HL-60 (cell line): ENCODE data around the gene NLRP10.

Experiments
- DNase-seq, 2 experiments: peaks; one replicate each; pipeline ENCODE4 v3.0.0-alpha.2; 2010 to 2020; ENCODE audit warnings: low read depth in 1 of 2, low spot score in 1 of 2
- H3K27ac ChIP-seq: fragments of 250-450 bp; sonication (Bioruptor Pico); replicated peaks from 2 replicates; pipeline ENCODE4 v1.5.1; 2020; ENCODE audit warnings: mild to moderate bottlenecking, moderate library complexity
- H3K27me3 ChIP-seq: fragments of 250-450 bp; sonication (Bioruptor Pico); 2 replicates; pipeline ENCODE4 v1.5.1; 2021; ENCODE audit warnings: mild to moderate bottlenecking, moderate library complexity; ENCODE audit not compliant: insufficient read depth, poor library complexity, severe bottlenecking
- H3K4me3 ChIP-seq: replicated peaks from 2 replicates; pipeline ENCODE4 v1.5.1; 2011; ENCODE audit warnings: mild to moderate bottlenecking, control low read depth, low read length; ENCODE audit not compliant: insufficient read depth
- GABPA ChIP-seq: IDR thresholded peaks from 2 replicates; pipeline ENCODE4 v1.6.1; 2012; ENCODE audit warnings: low read depth
- POLR2AphosphoS5 ChIP-seq: IDR thresholded peaks from 2 replicates; pipeline ENCODE4 v1.6.1; 2012; ENCODE audit warnings: low read depth
- SPI1 ChIP-seq: IDR thresholded peaks from 2 replicates; pipeline ENCODE4 v1.6.1; 2012; ENCODE audit warnings: low read depth, mild to moderate bottlenecking, borderline replicate concordance
- TF ChIP-seq, protein P1 (sequence below): IDR thresholded peaks from 2 replicates; pipeline ENCODE4 v1.6.1; 2012; ENCODE audit warnings: low read depth; ENCODE audit not compliant: insufficient replicate concordance
- TF ChIP-seq, protein P2 (sequence below): IDR thresholded peaks from one replicate; pipeline ENCODE4 v1.5.1; 2011; ENCODE audit warnings: low read length, control low read depth, inconsistent platforms; ENCODE audit not compliant: insufficient read depth

NLRP10 gene

DNA sequence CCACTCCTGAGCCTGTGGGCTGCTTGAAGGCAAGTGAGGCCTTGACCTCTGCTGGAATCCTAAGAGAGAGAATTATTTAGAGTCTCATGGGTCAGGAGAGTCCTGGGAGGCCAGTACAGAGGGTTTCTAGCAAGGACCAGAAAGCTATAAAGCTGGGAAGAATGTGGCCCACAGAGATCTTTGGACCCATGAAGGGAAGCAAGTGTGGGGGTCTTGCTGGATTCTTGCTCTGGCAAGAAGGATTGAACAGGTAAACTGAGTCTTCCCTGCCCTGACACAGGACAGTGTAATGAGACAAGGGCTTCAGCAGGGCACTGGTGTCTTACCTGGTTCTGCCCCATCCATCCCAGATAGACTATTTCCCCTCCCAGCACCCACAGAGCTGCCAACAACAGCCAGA is 40.3 kb upstream of the NLRP10 start:
- H3K4me3 ChIP-seq = no peak overlapping the region
- no peak for DNase-seq

DNA sequence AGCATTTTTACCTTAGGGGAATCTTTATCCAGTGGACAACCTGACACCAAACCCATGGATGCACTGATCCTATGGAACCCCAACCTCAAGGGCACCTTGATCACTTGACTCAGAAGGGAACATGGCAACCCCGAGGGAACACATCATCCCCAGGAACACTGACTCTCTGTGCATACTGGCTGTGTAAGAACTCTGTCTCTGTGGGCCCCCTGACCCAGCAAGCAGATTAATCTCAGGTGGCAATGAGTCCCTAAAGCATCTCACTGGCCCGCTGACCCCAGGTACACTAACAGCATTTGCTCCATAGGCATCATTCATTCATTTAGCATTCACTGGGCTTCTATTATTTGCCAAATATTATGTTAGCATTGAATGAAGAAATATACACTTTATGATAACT is 38.8 kb upstream of the NLRP10 start:
- DNase-seq = no peak
- H3K27ac ChIP-seq = no peak overlapping the region

More for the DNA sequence above, 40.3 kb upstream of the NLRP10 start:
- H3K27me3 ChIP-seq = no peaks in the 10 kb centered on the region
- TF ChIP-seq POLR2AphosphoS5 (no peak), GABPA (no peak), SPI1 (no peak)
- TF ChIP-seq, protein P1, sequence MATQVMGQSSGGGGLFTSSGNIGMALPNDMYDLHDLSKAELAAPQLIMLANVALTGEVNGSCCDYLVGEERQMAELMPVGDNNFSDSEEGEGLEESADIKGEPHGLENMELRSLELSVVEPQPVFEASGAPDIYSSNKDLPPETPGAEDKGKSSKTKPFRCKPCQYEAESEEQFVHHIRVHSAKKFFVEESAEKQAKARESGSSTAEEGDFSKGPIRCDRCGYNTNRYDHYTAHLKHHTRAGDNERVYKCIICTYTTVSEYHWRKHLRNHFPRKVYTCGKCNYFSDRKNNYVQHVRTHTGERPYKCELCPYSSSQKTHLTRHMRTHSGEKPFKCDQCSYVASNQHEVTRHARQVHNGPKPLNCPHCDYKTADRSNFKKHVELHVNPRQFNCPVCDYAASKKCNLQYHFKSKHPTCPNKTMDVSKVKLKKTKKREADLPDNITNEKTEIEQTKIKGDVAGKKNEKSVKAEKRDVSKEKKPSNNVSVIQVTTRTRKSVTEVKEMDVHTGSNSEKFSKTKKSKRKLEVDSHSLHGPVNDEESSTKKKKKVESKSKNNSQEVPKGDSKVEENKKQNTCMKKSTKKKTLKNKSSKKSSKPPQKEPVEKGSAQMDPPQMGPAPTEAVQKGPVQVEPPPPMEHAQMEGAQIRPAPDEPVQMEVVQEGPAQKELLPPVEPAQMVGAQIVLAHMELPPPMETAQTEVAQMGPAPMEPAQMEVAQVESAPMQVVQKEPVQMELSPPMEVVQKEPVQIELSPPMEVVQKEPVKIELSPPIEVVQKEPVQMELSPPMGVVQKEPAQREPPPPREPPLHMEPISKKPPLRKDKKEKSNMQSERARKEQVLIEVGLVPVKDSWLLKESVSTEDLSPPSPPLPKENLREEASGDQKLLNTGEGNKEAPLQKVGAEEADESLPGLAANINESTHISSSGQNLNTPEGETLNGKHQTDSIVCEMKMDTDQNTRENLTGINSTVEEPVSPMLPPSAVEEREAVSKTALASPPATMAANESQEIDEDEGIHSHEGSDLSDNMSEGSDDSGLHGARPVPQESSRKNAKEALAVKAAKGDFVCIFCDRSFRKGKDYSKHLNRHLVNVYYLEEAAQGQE = no peak
- TF ChIP-seq, protein P2, sequence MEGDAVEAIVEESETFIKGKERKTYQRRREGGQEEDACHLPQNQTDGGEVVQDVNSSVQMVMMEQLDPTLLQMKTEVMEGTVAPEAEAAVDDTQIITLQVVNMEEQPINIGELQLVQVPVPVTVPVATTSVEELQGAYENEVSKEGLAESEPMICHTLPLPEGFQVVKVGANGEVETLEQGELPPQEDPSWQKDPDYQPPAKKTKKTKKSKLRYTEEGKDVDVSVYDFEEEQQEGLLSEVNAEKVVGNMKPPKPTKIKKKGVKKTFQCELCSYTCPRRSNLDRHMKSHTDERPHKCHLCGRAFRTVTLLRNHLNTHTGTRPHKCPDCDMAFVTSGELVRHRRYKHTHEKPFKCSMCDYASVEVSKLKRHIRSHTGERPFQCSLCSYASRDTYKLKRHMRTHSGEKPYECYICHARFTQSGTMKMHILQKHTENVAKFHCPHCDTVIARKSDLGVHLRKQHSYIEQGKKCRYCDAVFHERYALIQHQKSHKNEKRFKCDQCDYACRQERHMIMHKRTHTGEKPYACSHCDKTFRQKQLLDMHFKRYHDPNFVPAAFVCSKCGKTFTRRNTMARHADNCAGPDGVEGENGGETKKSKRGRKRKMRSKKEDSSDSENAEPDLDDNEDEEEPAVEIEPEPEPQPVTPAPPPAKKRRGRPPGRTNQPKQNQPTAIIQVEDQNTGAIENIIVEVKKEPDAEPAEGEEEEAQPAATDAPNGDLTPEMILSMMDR = no peak
- H3K27ac ChIP-seq = no peak overlapping the region

DNA sequence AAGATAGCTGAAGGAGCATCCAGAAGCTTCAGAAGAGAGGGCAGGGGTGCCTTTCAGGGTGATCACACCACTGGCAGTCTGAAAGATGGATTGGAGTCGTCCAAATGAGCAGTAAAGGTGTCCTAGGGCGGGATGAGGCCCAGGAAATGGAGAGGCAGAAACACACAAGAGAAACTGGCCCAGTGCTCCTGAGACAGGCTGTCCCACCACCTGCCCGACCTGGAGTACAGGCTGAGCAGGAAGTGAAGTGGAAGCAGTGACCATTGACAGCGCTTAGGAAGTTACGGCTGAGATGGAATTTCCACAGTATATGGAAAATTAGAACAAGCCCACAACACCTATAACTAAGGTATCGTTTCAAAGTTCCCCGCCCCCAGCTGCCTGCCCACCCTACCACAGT is 37.9 kb upstream of the NLRP10 start:
- TF ChIP-seq, protein P1 = no peak
- no peak for DNase-seq
- Histone ChIP-seq H3K27me3 (no peaks in the 10 kb centered on the region), H3K4me3 (no peak overlapping the region), H3K27ac (no peak overlapping the region)

More for the DNA sequence above, 38.8 kb upstream of the NLRP10 start:
- TF ChIP-seq GABPA (no peak), POLR2AphosphoS5 (no peak), SPI1 (no peak)
- TF ChIP-seq, protein P2 = no peak
- TF ChIP-seq, protein P1 = no peak
- Histone ChIP-seq H3K27me3 (no peaks in the 10 kb centered on the region), H3K4me3 (no peak overlapping the region)

DNA sequence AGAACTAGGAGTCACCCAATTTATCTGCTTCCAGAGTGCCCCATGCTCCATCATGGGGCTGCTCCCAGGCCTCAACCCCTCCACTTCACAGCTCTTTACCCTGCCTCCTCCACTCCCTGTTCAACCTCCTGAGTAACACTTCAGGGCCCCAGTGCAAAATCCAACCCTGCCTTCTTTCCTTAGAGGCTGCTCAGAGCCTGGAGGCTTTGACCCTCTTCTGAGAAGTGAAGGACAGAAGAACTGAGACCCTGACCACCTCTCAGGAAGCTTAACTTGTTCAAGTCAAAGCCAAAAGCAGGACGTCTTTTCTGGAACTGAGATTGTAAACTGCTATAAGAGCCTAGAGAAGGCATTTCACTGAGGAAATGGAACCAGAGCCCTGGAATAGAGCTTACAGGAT is 37.4 kb upstream of the NLRP10 start:
- TF ChIP-seq, protein P1 = no peak
- TF ChIP-seq, protein P2 = no peak
- TF ChIP-seq GABPA (no peak), SPI1 (no peak), POLR2AphosphoS5 (no peak)
- Histone ChIP-seq H3K27ac (no peak overlapping the region), H3K27me3 (no peaks in the 10 kb centered on the region)

More for the DNA sequence above, 37.4 kb upstream of the NLRP10 start:
- H3K4me3 ChIP-seq = no peak overlapping the region
- no peak for DNase-seq
